ENCODE data around the gene COG6.

The COG6 gene

DNA sequence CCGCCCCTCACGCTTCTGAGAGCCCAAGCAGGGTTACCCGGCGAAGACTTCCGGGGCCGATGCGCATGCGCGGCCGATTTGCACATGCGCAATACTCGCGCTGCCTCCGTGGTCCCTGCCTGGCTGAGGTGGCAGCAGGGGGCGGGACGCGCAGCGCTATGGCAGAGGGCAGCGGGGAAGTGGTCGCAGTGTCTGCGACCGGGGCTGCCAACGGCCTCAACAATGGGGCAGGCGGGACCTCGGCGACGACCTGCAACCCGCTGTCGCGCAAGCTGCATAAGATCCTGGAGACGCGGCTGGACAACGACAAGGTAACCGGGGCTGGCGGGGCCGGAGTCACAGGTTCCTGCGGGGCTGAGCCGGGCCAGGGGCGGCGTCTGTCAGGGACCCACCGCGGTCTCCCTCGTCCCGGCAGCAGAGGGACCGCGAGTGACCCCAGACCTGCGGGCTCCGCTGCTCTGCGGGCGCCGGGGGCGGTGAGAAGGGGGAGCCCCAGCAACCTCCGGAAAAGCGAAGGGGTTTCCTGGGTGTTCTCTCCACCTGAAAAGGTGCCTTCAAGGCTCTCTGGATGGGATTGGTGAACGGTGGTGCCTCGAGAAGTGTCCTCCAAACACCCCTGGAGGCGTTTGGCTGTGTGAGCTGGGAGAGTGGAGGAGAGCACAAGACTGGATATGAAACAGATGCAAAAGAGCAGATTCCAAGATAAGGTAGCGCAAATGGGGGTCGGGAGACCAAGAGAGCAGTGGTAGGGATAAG, at the start of gene COG6:
Gene COG6, plus strand, starts transcription at position 94 of the 756 bp plus-strand sequence. Its CDS starts 65 bp downstream, at position 159.
- peak; percentile 90 to 91 for DNase-seq (ENCODE audit: low read depth in 2 of 2)

DNA sequence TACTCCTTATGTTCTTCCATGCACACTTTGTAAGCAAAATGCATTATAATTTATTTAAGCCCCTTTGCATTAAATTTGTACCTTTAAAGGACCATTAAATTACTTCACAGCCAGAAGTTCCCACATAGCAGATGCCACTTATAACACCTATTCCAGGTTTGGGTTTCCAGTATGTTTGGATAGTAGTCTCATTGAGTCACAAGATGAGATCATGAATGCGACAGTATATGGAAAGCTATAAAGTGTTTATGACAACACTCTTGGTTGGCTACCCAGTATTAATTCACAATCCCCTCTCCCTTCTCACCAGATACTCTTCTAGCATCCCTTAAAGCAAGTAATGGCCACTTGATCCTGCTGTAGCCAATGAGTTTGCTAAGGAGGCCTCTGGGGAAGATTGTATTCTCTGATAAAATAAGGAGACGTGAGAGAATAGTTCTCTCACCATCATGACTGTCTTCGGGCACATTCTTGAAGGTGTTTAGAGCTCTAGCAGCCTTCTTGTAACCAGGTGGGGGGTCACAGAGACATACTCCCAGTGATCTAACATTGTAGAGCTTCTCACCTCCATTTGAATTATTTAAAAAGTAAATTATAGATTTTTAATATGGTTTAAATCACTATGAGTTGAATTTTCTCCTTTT, 49.7 kb upstream of the COG6 start:
- no peak for DNase-seq (ENCODE audit: low read depth in 2 of 2)

DNA sequence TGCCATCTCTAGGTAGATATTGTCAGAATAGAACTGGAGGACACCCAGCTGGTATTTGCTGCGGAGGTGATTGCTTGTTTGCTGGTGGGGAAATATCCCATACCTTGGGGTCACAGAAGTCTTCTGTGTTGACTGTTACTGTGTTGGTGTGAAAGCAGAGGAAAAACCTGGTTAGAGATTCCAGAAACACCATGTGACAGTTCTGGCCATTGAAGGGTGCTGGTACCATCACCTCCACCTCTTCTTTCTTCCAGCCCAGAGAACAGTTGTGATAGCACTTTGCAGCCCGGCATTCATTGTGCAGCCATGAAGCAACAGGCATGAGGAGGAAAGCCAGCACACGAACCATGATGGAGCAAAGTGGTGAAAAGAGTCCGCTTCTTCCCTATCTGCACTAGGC, 47.6 kb upstream of the COG6 start:
- DNase-seq (ENCODE audit: low read depth in 2 of 2): no peak

DNA sequence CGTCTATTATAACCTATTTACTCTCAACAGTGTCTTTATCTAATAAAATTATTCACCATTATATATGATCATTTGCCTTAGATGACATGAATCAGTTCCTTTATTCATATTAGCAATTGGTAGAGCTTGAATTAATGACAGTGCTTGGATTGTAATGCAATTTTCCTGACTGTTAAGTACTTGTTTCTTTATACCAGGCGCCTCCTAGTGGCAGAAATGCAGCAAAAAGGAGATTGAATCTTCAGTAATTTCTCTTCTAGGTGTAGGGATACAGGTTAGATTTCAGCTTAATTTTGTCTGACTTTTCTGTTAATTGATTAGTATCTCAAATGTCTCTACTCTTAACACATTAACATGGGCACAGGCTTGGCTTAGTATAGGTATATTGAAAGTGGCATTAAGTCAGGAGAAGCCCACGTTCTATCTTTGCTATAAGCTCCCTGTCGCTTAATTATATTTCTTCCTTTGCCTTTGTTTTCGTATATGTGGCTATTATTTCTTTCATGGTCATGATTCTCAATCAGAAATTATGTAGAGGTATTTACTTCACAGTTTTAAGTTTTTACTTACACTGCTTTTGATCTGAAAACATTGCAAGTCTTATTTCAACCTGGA, 43.3 kb upstream of the COG6 start:
- peak in 1 of 2 donors; percentile 28 for DNase-seq (ENCODE audit: low read depth in 2 of 2)

DNA sequence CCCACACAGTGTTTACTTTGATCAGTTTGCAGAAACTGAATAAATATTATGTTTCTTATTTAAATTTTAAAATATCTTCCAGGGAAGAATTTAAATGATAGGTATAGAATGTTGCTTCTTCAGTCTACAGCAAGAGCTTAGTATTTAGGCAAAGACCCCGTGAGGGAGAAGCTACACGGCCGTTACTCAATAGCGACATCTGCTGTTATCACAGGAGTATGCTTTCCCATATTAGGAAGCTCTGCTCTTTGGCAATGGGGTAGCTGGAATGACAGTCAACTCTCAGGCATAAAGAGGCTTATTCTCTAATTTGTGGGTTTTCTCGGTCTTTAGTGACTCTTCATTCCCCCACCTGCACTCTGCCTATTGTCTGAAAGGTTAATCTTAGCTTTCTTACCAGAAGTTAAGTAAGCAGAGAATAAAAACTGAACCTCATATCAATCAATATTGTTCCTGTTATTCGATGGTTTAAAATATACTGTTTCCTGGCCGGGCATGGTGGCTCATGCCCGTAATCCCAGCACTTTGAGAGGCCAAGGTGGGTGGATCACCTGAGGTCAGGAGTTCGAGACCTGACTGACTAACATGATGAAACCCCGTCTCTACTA, 39.3 kb upstream of the COG6 start:
- no peak for DNase-seq (ENCODE audit: low read depth in 2 of 2)

DNA sequence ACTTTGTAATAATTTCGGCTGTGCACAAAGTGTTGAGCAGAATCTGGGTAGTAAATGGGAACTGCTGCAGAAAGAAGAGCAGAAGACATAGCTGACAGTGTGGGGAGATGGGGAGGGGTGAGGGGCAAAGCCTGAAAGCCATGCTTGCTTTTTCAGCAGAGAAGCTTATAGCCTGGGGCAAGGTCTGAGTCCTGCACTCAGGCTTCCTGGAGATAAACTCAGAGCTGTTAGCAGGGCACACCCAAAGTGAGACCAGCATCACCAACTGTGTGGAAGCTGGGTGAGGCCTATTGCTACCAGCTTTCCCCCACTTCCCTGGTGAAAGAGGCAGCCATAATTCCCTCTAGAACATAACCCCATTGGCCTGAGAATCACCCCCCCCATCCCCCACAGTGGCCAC, 36.9 kb upstream of the COG6 start:
- DNase-seq (ENCODE audit: low read depth in 2 of 2): no peak

DNA sequence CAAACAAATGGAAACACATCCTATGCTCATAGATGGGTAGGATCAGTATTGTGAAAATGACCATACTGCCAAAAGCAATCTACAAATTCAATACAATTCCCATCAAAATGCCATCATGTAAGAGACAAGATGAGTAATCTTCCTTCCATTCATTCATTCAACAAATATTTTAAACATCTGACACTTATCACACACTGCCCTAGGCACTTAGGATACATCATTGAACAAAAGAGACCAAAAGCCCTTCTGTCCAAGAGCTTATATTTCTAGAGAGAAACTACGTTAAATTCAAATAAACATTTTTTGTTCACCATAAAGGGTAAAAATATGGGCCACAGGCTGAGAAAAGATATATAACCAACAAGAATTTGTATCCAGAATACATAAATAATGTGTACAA, 32.0 kb upstream of the COG6 start:
- no peak for DNase-seq (ENCODE audit: low read depth in 2 of 2)

DNA sequence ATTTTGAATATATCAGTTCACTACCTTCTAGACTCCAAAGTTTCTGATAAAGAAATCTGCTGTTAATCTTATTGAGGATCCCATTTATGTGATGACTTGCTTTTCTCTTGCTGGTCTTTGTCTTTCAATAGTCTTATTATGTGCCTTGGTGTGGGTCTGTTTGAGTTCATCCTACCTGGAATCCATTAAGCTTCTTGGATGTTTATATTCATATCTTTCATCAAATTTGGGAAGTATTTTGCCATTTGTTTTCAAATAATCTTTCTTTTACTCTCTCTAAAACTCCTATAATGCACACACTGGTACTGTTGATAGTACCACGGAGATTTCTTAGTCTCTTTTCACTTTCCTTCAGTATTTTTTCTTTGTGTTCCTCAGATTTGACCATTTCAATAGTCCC, 24.2 kb upstream of the COG6 start:
- no peak for DNase-seq (ENCODE audit: low read depth in 2 of 2)

DNA sequence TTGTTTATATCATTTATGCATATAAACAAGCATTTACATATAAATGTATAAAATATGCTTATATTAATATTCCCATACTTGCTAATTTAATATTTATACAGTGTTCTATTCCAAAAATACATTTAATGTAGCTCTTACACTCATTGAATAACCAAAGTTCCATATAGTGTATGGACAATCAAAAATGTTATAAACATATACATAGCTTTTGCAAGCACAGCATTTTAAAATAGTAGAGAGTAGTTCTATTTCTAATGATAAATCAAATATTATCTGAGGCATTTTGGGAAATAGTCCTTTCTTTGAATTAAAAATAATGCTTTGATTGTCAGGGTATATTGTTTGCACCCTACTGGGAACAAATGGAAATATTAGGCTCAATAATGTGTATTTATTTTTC, 22.5 kb upstream of the COG6 start:
- no peak for DNase-seq (ENCODE audit: low read depth in 2 of 2)

DNA sequence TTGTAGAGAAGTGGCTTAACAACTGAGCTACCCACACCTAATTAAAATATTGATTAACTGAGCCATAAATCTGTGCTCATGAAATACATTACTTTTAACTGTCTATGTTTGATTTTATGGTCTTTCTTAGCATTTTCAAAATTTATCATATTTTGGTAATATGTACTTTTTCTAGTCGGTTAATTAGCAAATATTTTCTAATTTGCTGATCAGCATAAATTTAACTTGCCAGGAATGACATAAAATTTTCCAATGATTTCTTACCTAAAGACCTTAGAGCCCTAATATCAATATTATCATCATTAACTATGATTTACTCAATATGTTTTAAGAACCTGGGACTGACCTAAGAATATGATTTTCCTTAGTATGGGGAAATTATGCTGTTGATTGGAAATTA, 19.9 kb upstream of the COG6 start:
- DNase-seq (ENCODE audit: low read depth in 2 of 2): no peak

DNA sequence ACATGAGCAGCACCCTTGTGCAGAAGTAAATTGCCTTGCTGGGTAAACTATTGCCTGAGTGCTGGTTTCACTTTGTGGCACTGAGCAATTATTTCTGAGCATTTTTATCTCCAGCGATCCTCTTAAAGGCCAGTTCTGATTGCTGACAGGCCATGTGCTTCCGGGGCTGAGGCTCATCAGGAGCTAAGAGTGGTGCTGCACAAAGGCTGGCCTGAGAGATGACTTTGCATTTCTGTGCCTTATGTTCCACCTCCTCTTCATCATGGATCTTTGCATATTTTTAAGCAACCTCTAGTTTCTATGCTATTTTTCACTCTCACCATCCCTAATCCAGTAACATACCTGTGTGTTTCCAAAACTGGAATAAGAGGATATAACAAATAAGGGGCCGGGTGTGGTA, 17.6 kb upstream of the COG6 start:
- DNase-seq (ENCODE audit: low read depth in 2 of 2): no peak

DNA sequence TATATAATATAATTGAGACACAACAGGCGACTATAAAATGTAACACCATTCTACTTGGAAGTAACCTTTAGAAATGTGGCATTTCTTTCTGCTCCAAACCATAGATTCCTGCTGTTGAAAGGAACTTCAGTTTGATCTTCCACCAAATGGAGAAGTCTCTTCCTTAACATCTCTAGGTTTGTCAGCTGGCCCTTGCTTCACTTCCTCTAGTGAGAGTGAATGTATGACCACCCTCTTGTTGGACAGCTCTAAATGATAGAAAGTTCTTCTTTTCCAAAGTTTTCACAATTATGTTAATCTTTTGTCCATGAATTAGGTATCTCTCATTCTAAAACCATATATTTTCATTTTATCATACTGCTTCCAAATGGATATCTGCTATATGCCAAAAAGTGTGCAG, 13.8 kb upstream of the COG6 start:
- DNase-seq (ENCODE audit: low read depth in 2 of 2): no peak

DNA sequence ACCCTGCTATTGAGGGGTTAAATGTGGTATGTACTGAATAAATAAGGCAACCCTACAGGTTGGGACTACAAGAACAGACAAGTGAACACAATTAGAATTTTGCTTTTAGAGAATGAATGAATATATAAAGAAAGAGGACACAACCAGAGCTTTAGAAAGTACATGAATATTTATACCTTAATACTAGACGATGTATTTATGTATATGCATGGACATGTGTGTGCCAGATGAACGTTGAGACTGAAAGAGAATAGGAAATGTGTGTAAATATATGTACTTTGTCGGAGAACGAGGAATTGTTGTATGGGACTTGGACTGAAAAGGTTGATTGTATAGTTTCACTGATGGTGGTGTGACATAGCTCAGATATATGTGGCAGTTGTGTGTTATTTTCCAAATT, 9.3 kb upstream of the COG6 start:
- DNase-seq (ENCODE audit: low read depth in 2 of 2): no peak

DNA sequence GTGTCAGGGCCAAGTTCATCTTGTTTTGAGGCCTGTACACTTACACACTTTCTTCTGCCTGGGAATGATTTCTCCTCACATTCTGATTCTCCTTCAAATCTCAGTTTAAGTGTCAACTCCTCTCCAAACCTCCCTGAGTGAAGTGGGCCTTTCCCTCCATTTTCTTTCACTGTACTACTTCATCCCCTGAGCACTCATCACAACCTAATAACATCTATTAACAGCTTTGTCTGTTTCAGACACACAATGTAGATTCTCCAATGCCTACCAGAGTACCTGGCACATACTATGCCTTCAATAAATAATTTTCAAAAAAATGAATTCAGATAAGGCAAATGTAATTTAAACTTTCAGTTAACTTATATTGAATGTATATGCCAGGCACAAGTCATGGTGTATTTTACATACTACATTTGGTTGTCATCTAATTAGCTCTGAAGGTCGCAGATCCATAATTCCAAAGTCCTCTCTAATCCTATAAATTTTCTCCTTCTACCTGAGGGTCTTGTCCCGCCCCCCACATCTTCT, 357 bp upstream of the COG6 start:
- DNase-seq (ENCODE audit: low read depth in 2 of 2): no peak

DNA sequence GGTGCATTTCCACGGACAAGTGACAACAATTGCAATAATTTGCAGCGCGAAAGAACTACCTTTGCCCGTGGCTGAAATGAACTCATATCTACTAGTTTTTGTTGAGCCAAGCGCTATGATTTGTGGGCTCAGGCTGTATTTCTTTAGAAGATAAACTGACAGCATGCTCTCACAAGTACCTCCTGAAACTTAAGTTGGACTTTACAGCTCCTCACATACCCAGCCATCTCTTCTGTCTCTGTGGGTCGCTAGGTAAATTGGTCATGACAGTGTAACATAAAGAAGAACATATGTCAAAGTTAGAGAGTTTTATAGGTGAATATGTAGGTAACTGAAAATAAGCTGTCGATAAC, 839 bp downstream of the COG6 start:
- DNase-seq (ENCODE audit: low read depth in 2 of 2): no peak

DNA sequence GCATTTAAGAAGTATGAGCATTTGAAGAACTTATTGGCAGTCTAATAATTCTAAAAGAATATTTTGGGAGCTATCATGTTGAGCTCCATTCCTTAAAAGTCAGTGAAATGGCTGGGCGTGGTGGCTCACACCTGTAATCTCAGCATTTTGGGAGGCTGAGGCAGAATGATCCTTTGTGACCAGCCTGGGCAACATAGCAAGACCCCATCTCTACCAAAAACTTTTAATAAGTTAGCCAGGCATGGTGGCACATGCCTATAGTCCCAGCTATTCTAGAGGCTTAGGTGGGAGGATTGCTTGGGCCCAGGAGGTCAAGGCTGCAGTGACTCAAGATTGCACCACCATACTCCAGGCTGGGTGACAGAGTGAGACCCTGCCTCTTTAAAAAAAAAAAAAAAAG, 8.0 kb downstream of the COG6 start:
- DNase-seq (ENCODE audit: low read depth in 2 of 2): no peak

DNA sequence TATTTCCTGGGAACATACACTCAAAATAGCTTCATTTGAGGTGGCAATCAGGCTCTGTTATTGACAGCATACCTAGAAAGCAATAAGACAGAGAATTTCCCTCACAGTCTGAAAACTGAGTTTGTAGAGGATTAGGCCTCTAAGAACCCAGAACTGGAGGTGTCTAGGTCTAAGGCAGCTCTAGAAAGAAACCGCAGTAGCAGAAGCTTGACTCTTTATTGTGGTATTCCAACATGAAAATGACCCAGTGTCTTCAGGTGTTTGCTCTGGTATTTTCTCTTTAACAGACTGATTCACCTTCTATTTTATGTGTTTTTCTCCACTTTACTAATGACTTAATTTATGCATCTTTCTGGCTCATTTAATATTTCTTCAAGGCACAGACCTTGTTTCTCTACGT, 8.5 kb downstream of the COG6 start:
- no peak for DNase-seq (ENCODE audit: low read depth in 2 of 2)

DNA sequence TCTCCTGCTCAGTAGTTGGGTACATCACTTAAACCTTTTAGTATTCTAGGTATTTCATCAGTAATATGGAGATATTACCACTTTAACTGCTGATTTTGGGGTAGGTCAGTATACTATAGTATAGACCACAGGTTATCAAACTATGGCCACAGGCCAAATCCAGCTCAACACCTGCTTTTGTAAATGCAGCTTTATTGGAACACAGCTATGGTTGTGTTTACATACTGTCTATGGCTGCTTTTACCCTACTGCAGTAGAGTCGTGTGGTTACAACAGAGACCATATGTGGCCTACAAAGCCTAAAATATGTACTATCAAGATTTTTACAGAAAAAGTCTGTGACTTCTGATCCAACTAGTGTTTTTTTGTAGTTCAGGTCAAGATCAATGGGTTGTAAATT, 10.3 kb downstream of the COG6 start:
- DNase-seq (ENCODE audit: low read depth in 2 of 2): no peak

DNA sequence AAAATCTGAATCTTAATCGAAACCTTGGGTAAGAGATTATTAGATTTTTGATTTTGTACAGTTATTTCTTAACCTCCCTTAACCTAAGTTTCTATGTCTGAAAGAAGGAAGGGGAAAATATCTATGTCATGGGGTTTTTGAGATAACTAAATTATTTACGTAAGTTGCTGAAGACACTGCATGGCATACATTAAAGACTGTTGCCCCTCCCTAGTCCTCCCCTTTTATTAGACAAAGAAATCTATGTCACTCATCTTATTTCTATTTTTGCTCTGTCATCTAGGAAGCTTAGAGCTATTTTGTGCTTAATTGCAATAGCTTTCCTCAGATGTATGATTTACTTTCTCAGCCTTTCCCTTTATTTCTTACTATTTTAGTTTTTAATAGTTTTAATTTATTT, 15.0 kb downstream of the COG6 start:
- DNase-seq (ENCODE audit: low read depth in 2 of 2): no peak

DNA sequence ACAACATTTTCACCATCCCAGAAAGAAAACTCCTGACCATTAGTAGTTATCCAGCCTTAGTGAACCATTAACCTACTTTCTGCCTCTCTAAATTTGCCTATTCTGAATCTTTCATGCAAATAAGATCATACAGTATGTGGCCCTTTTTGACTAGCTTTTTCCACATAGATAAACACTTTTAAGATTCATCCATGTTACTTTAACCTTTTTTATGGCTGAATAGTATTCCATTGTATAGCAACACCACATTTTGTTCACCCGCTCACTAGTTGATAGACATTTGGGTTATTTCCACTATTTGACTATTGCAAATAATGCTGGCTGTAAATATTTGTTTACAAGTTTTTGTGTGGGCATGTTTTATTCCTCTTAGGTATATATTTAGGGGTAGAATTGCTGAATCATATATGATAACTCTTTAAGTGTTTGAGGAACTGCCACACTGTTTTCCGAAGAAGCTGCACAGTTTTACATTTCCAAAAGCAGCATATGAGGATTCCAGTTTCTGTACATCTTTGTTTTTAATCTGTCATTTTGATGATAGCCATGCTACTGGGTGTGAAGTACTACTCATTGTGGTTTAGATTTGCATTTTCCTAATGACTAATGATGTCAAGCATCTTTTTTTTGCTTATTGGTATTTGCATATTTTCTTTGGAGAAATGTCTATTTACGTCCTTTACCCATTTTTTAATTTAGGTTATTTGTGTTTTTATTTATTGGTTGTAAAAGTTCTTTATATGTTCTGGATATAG, 17.1 kb downstream of the COG6 start:
- no peak for DNase-seq (ENCODE audit: low read depth in 2 of 2)

DNA sequence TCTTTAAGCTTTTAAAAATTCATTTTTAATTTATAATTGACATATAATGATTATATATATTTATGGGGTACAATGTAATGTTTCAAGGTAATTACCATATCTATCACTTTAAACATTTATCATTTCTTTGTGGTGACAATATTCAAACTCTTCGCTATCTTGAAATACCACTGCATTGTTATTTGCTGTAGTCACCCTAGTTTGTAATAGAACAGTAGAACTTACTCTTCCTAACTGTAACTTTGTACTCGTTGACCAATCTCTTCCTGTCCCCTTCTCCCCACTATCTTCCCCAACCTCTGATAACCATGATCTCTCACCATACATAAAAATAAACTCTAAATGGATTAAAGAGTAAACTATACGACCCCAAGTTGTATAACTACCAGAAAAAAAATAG, 20.4 kb downstream of the COG6 start:
- no peak for DNase-seq (ENCODE audit: low read depth in 2 of 2)

DNA sequence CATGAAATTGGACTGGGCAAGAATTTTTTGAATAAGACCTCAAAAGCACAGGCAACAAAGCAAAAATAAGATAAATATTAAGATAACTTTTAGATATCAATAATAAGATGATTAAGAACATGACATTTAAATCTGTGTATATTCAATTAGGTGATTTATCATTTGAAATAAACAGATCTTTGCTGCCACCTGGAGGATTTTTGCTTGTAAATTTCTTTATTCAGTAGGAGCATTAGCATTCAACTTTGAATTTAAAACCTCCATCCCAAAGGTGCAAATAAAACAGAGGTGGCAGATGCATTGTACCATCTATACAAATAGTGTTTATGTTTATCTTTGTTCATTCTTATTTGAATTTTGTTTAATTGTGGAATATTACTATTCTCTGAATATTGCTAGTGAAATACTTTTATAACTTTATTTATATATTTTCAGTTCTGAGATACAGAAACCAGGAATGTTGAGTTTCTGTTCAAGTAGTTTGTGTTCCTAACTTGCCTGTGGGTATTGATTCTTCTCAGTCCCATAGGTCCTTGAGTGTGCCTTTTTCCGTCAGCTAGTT, 20.9 kb downstream of the COG6 start:
- no peak for DNase-seq (ENCODE audit: low read depth in 2 of 2)

Data from stimulated activated CD8-positive, alpha-beta memory T cell treated with anti-CD3 and anti-CD28 coated beads, Interleukin-15, amount 100 ng/mL, for 4 hours (primary cell).